Brain microvascular endothelial cell (primary cell): ENCODE results near the gene DPH7.
A peak's percentile ranks its signal among the peaks of the same experiment; 100 is the strongest.

ENCODE experiments used
- DNase-seq: peaks from one replicate; pipeline ENCODE4 v3.0.0-alpha.2; 2020
- H3K27ac ChIP-seq: fragments of 250-450 bp; sonication (Bioruptor Pico); 2 replicates; pipeline ENCODE4 v1.5.1; 2020; ENCODE audit warnings: mild to moderate bottlenecking, moderate library complexity
- H3K27me3 ChIP-seq: fragments of 250-450 bp; sonication (Bioruptor Pico); replicated peaks from 2 replicates; pipeline ENCODE4 v1.5.1; 2020; ENCODE audit warnings: mild to moderate bottlenecking
- H3K36me3 ChIP-seq: fragments of 250-450 bp; sonication (Bioruptor Pico); replicated peaks from 2 replicates; pipeline ENCODE4 v1.5.1; 2020; ENCODE audit warnings: mild to moderate bottlenecking
- H3K4me3 ChIP-seq: 2 replicates; pipeline ENCODE4 v1.5.1; 2011; ENCODE audit warnings: low read depth, mild to moderate bottlenecking, control low read depth, low read length, moderate library complexity
- CTCF ChIP-seq: IDR thresholded peaks from 2 replicates; pipeline ENCODE4 v1.5.1; 2011; ENCODE audit warnings: low read depth, mild to moderate bottlenecking, moderate library complexity, low read length, control low read depth, inconsistent platforms; ENCODE audit errors: missing control alignments
- in situ Hi-C: cut with HindIII; loops from 2 replicates; pipeline ENCODE4 v1.10.0; 2017; ENCODE audit warnings: low sequenced_read_pairs, low pct_ligation_motif_present

DPH7 gene

DNA sequence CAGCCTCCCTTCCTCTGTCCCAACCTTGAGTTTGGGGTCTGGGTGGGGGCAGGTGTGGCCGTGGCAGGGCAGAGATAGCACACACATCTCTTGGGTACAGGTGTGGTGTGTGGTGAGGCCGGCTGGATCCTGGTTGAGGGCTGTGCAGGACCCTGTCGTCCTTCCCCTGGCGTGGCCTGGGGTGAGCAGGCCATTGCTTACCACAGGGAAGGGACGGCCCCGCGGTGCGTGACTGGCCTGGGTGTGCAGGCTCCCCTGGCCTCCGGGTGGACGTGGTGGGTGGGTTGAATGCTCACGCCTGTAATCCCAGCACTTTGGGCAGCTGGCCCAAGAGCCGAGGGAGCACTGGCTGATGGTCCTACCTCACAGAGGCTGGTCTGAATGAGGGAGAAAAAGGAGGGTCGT is 28.0 kb upstream of the DPH7 start:
- Histone ChIP-seq H3K27ac (no peak overlapping the region), H3K27me3 (no peaks in the 10 kb centered on the region), H3K4me3 (no peak overlapping the region), H3K36me3 (no peaks in the 10 kb centered on the region)
- in situ Hi-C loops = no loop called here
- DNase-seq = no peak
- no peak for TF ChIP-seq CTCF

GRCh38 chr9:137606005-137606621 is 27.4 kb upstream of the DPH7 start:
- in situ Hi-C loops = no loop called here
- DNase-seq = no peak

DNA sequence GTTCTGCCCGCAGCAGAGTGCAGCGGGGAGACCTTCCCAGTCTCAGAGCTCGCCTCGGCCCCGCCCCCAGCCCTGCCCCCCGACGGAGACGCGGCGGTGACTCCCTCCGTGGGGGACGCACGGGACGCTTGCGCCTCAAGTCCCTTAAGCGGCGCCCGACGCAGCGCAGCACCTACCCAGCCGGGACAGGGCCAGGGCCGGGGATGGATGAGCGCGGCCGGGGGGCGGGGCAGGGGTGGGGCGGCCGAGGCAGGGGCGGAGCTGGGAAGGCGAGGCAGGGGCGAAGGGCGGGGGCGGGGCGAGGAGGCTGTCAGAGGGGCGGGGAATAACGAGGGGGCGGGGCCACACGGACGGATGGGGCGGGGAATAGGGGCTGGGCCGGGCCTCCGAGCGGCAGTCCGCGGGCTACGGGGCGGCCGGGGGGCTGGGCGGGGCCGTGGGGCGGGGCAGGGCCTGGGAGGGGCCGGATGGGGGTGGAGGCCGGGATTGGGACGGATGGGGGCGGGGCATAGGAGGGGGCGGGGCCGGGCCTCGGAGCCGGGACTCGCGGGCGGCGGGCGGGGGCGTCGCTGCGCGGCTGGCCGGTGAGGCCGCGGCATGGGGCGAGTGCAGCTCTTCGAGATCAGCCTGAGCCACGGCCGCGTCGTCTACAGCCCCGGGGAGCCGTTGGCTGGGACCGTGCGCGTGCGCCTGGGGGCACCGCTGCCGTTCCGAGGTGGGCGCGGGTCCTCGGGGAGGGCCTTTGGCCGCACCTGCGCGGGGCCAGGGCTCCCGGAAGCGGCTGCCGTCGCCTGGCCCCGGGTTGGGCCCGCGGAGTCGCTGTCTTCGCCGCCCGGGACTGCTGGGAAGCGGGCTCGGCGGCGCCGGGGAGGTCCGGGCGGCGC is 26.6 kb upstream of the DPH7 start, which contains the start of gene ARRDC1:
TSS of gene ARRDC1 (plus strand) at position 566 of the 884 bp plus-strand sequence. CDS start at position 598, 32 bp downstream.
- no peaks in the 10 kb centered on the region for H3K36me3 ChIP-seq
- TF ChIP-seq CTCF = no peak
- in situ Hi-C loops = no loop called here
- no peaks in the 10 kb centered on the region for H3K27me3 ChIP-seq
- peak; percentile 72 for DNase-seq
- H3K27ac ChIP-seq = no peak within 1 kb of the TSS
- H3K4me3 ChIP-seq = peak within 1 kb of the TSS; percentile 56

More at GRCh38 chr9:137606005-137606621, 27.4 kb upstream of the DPH7 start:
- H3K4me3 ChIP-seq = peak overlapping the region; percentile 56
- no peaks in the 10 kb centered on the region for H3K27me3 ChIP-seq
- H3K36me3 ChIP-seq = no peaks in the 10 kb centered on the region
- no peak overlapping the region for H3K27ac ChIP-seq
- TF ChIP-seq CTCF = no peak

DNA sequence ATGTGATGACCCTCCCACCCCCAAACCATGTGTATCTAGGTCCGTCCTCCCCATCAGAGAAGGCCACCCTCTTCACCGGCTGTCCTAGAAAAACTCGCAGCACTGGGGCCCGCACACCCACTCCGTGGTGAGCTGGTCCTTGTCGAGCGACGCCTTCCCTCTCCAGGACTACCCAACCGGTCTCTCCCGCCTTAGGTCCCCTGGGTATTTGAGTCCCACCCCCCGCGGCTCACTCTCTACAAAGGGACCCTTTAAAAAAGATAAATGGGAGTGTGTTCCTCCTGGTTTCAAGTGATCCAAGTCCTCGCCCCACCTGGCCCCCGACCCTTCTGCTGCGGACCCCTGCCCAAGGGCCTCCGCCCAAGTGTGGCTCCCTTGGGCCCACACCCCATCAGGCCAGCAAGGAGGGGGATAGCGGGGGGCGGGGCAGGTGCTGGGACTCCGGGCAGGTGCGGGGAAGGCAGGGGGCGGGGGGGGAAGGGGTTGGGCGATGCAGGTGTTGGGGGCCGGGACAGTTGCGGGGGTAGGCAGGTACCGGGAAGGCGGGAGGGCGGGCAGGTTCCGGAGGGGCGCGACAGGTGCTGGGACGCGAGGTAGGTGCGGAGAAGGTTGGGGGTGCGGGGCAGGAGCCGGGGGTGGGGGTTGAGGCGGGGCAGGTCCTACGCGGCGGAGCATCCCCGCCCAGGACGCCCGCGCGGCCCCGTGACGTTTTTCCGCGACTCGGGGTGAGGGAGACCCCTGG is 25.8 kb upstream of the DPH7 start:
- Histone ChIP-seq H3K36me3 (no peaks in the 10 kb centered on the region), H3K27me3 (no peaks in the 10 kb centered on the region), H3K27ac (no peak overlapping the region), H3K4me3 (peak overlapping the region; percentile 46)
- TF ChIP-seq CTCF = no peak
- no peak for DNase-seq
- in situ Hi-C loops = no loop called here

DNA sequence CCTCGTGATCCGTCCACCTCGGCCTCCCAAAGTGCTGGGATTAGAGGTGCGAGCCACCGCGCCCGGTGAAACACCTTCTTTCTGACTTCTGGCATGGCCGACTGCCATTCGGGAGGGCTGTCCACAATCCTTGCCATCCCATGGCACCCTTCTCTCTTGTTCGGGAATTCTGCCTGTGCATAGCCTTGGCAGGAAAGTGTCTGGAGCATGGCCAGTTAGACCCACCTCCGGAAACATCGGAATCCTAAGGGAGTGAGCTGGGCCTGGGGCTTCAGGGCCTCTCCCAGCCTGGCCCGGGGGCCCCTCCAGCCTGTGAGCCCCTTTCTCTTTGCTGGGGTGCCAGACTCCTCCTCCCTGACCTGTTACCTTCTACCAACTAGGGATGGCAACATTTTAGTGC is 25.2 kb upstream of the DPH7 start:
- no peaks in the 10 kb centered on the region for H3K27me3 ChIP-seq
- no peak for DNase-seq
- no peaks in the 10 kb centered on the region for H3K36me3 ChIP-seq
- no peak for TF ChIP-seq CTCF
- no peak overlapping the region for H3K4me3 ChIP-seq
- in situ Hi-C loops = no loop called here
- H3K27ac ChIP-seq = no peak overlapping the region
